ENCODE results near the gene SPAG9.

DNA sequence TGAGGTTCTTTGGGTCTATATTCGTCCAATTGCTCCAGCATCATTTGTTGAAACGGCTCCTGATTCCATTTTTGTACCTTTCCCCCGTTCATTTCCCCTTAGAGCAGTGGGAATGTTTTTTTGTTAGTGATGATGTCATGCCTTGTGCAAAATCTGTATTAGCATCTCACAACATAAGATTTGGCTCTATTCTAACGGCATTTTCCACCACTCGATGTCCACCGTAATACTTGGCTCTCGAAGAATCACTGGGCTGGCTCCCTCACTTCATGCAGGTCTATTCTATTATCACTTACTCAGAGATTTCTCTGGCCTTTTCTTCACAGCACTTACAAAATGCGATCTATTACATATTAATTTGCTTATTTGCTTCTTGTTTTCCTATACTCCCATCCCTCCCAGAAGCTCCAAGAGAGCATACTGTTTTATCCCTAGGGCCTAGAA, 32.1 kb upstream of the SPAG9 start:
- TF ChIP-seq POLR2AphosphoS5 (IDR thresholded peaks at IDR 0.05) (no peak), SMC3 (conservative IDR thresholded peaks at IDR 0.05; ENCODE audit: poor library complexity) (no peak)
- TF ChIP-seq, protein P1, sequence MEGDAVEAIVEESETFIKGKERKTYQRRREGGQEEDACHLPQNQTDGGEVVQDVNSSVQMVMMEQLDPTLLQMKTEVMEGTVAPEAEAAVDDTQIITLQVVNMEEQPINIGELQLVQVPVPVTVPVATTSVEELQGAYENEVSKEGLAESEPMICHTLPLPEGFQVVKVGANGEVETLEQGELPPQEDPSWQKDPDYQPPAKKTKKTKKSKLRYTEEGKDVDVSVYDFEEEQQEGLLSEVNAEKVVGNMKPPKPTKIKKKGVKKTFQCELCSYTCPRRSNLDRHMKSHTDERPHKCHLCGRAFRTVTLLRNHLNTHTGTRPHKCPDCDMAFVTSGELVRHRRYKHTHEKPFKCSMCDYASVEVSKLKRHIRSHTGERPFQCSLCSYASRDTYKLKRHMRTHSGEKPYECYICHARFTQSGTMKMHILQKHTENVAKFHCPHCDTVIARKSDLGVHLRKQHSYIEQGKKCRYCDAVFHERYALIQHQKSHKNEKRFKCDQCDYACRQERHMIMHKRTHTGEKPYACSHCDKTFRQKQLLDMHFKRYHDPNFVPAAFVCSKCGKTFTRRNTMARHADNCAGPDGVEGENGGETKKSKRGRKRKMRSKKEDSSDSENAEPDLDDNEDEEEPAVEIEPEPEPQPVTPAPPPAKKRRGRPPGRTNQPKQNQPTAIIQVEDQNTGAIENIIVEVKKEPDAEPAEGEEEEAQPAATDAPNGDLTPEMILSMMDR (IDR thresholded peaks at IDR 0.05; ENCODE audit: poor library complexity, severe bottlenecking): no peak
- TF ChIP-seq, protein P2, sequence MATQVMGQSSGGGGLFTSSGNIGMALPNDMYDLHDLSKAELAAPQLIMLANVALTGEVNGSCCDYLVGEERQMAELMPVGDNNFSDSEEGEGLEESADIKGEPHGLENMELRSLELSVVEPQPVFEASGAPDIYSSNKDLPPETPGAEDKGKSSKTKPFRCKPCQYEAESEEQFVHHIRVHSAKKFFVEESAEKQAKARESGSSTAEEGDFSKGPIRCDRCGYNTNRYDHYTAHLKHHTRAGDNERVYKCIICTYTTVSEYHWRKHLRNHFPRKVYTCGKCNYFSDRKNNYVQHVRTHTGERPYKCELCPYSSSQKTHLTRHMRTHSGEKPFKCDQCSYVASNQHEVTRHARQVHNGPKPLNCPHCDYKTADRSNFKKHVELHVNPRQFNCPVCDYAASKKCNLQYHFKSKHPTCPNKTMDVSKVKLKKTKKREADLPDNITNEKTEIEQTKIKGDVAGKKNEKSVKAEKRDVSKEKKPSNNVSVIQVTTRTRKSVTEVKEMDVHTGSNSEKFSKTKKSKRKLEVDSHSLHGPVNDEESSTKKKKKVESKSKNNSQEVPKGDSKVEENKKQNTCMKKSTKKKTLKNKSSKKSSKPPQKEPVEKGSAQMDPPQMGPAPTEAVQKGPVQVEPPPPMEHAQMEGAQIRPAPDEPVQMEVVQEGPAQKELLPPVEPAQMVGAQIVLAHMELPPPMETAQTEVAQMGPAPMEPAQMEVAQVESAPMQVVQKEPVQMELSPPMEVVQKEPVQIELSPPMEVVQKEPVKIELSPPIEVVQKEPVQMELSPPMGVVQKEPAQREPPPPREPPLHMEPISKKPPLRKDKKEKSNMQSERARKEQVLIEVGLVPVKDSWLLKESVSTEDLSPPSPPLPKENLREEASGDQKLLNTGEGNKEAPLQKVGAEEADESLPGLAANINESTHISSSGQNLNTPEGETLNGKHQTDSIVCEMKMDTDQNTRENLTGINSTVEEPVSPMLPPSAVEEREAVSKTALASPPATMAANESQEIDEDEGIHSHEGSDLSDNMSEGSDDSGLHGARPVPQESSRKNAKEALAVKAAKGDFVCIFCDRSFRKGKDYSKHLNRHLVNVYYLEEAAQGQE (IDR thresholded peaks at IDR 0.05; ENCODE audit: borderline replicate concordance): no peak

Measured in neural cell (in vitro differentiated cells).